AG09309 (cell line): ENCODE results near the gene VAPA.

ENCODE experiments used
- DNase-seq: peaks from one replicate; pipeline ENCODE4 v3.0.0-alpha.2; 2010; ENCODE audit warnings: low read depth
- H3K4me3 ChIP-seq: 2 replicates; pipeline ENCODE4 v1.5.1; 2011; ENCODE audit warnings: mild to moderate bottlenecking, low read depth, low read length, moderate library complexity; ENCODE audit not compliant: control insufficient read depth
- TF ChIP-seq, protein P1 (sequence below): IDR thresholded peaks from 2 replicates; pipeline ENCODE4 v1.5.1; 2011; ENCODE audit warnings: mild to moderate bottlenecking, low read depth, low read length, inconsistent platforms; ENCODE audit not compliant: insufficient read depth, control insufficient read depth; ENCODE audit errors: missing control alignments

The VAPA gene, protein sequence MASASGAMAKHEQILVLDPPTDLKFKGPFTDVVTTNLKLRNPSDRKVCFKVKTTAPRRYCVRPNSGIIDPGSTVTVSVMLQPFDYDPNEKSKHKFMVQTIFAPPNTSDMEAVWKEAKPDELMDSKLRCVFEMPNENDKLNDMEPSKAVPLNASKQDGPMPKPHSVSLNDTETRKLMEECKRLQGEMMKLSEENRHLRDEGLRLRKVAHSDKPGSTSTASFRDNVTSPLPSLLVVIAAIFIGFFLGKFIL

DNA sequence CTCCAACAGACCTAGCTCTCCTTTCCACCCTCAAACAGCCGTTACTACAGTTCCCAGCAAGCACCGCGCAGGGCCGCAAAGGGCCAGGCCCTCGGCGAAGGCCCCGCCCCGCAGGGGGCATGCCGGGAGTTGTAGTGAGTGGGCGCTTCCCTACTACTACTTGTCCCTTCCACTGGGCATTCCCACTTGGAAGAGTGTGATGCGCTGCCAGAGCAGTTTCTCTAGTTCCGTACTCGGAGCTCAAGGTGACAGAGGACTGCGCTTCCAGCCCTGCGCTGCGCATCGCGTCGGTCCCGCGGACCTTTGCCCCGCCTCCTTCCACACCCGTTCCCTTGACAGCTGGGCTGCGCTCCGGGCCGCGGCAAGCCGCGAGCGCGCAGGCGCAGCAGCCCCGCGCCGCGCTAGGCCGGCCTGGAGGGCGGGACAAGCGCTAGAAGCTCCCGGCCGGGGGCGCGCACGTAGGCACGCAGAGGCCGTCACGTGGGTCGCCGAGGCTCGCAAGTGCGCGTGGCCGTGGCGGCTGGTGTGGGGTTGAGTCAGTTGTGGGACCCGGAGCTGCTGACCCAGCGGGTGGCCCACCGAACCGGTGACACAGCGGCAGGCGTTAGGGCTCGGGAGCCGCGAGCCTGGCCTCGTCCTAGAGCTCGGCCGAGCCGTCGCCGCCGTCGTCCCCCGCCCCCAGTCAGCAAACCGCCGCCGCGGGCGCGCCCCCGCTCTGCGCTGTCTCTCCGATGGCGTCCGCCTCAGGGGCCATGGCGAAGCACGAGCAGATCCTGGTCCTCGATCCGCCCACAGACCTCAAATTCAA lies at the start of gene VAPA:
VAPA (plus strand) TSS at position 491 of the 808 bp plus-strand sequence; CDS start at position 732, 241 bp downstream.
- peak within 1 kb of the TSS; percentile 91 for H3K4me3 ChIP-seq
- TF ChIP-seq, protein P1, sequence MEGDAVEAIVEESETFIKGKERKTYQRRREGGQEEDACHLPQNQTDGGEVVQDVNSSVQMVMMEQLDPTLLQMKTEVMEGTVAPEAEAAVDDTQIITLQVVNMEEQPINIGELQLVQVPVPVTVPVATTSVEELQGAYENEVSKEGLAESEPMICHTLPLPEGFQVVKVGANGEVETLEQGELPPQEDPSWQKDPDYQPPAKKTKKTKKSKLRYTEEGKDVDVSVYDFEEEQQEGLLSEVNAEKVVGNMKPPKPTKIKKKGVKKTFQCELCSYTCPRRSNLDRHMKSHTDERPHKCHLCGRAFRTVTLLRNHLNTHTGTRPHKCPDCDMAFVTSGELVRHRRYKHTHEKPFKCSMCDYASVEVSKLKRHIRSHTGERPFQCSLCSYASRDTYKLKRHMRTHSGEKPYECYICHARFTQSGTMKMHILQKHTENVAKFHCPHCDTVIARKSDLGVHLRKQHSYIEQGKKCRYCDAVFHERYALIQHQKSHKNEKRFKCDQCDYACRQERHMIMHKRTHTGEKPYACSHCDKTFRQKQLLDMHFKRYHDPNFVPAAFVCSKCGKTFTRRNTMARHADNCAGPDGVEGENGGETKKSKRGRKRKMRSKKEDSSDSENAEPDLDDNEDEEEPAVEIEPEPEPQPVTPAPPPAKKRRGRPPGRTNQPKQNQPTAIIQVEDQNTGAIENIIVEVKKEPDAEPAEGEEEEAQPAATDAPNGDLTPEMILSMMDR, result no peak
- peak; percentile 79 for DNase-seq

DNA sequence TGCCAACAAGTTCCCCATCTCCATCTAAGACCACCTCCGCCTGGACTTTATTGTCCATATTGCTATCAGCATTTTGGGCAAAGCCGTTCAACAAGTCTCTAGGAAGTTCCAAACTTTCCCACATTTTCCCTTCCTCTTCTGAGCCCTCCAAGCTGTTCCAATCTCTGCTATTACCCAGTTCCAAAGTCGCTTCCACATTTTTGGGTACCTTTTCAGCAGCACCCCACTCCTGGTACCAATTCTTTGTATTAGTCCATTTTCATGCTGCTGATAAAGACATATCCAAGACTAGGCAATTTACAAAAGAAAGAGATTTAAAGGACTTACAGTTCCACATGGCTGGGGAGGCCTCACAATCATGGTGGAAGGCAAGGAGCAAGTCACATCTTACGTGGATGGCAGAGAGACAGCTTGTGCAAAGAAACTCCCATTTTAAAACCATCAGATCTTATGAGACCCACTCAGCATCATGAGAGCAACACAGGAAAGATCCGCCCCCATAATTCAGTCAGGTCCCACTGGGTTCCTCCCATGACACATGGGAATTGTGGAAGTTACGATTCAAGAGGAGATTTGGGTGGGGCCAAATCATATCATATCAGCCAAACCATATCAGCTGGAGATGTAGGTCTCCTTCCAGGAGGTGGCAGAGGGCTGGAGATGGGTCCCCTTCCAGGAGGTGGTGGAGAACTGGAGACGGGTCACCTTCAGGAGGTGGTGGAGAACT lies 47.9 kb upstream of the VAPA start:
- TF ChIP-seq, protein P1, result no peak
- no peak overlapping the region for H3K4me3 ChIP-seq

DNA sequence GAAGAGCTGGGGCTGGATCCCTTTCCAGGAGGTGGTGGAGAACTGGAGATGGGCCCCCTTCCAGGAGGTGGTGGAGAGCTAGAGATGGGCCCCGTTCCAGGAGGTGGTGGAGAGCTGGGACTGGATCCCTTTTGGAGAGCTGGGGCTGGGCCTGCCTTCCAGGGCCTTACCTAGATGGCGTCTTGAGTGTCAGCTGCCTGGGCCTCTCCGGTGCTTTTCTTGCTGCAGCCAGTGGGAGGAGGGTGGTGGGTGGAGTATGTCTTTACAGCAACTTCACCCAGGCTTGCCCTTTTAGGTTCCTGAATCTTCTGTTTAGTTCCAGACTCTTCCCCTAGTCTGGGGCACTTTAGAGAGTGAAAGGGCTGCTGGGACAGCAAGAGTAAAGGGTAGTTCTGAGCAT lies 47.2 kb upstream of the VAPA start:
- TF ChIP-seq, protein P1, result no peak
- no peak overlapping the region for H3K4me3 ChIP-seq
- no peak for DNase-seq

More for the DNA sequence above, 47.9 kb upstream of the VAPA start:
- no peak for DNase-seq

DNA sequence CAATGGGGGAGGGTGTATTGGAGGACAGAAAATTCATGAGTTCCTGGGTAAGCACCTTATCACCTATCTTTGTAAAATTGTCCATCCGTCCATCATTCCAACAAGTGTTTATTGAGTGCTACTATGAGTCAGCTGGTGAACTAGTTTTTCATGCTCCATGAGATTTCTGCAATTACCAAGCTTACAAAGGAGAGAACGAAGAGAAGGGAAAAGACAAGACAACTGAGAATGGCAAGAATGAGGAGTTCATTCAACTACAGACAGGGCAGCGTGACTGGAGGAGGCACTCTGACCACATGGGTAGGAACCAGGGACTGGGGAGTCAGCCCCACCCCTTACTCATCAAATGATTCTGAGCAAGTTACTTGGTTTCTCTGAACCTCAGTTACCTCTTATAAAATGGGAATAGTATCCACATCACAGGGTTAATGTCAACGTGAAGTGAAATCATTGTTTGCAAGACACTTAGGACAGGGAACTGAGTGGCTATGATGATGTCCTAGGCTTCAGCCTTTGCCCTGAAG lies 46.7 kb upstream of the VAPA start:
- TF ChIP-seq, protein P1, result no peak
- no peak for DNase-seq
- no peak overlapping the region for H3K4me3 ChIP-seq

DNA sequence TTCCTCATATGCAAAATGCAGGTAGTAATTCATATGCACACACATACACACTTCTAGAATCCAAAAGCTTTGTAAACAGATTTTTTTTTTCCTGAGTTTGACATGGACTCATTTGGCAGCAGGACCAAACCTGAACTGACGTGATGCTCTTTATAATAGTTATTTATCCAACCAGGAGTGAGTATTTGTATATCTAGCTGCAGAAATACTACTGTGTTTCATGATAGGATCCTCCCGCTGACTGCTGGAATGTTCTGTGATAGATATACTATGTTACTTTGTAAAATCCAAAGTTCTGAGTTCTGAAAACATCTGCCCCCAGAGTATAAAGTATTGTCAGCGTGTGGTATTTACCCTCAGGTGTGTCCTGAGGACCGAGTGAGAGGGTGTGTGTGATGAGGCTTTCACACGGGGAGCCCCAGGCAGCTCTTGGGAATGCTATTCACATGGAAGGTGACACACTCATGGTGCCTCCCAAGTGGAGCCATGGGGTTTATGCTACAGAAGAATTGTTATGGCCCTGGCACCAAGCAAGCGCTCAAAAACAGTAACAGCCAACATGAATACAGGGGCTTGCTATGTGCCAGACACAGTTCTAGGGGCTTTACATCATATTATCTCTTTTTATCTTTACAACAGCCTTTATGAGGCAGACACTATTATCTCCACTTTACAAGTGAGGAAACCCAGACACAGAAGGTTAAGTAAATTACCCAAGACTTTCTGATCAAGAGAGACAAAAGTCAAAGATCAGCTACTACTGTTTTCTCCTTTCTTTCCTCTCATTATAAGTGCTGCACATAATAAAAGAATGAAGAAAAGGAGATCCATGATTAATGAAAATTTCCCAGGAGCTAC lies 44.7 kb upstream of the VAPA start:
- no peak for DNase-seq
- TF ChIP-seq, protein P1, result no peak
- H3K4me3 ChIP-seq, result no peak overlapping the region
